GM18498 (cell line): Measurements from ENCODE around the gene MAP3K21.

ENCODE experiments used
- ATAC-seq: cut with Tn5 transposase; IDR thresholded peaks from one replicate; pipeline ENCODE4 v1.9.1; 2021; ENCODE audit warnings: mild to moderate bottlenecking, moderate library complexity; ENCODE audit not compliant: unreplicated experiment

Gene MAP3K21

DNA sequence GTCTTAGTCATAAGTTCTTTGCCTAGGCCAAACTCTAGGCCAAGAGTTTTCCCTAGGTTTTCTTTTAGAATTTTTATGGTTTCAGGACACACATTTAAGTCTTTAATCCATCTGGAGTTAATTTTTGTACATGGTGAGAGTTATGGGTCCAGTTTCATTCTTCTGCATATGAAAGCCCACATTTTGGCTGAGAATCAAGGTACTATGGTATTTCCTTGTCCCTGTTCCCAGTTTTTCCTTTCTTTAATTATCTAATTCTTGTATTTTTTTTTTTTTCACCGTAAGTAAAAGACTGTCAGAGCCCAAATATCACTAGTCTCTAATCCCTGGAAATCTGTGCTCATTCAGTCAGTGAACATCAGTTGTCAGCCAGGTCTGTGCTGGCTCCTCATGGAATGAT is 105.4 kb downstream of the MAP3K21 start:
- no peak for ATAC-seq

DNA sequence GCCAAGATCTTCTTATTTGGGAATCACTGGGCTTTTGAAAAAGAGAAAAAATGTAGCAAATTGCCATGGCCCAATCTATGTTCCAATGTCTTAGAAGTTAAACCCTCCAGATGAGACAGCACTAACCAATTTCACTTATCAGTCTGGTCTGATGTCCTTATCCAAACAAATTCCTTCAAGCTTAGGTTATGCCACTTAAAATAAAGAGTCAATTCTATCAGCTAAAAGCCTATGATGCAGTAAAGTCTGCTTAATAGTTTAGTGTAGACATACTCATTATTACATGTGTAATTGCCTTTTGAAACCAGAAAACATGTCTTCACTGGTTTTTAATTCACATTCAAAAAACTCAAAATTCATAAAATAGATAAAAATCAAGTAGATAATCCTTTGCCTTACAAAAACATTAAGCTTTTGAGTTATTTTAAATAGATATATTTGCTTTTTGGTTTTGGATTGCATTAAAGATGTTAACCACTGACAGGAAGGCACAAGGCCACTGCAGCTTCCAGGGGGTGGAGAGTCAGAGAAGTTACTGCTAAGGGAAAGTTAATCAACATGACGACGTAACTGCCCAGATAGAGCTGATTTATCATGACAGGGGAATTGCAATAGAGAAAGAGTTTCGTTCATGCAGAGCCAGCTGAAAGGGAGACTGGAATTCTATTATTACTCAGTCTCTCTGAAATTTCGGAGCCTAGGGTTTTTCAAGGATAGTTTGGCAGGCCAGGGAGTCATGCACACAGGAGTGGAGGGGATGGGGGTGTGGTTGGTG is 106.1 kb downstream of the MAP3K21 start:
- ATAC-seq, result no peak
